GM12872 (cell line): ENCODE results near the gene DUSP22.

Experiments used
- TF ChIP-seq, protein P1 (sequence below): IDR thresholded peaks from 3 replicates; pipeline ENCODE4 v1.5.1; 2011; ENCODE audit warnings: low read depth, mild to moderate bottlenecking, low read length, moderate library complexity; ENCODE audit not compliant: insufficient read depth

The DUSP22 gene

GRCh38 chr6:357791-358341 is 65.6 kb downstream of the DUSP22 start:
- TF ChIP-seq, protein P1, sequence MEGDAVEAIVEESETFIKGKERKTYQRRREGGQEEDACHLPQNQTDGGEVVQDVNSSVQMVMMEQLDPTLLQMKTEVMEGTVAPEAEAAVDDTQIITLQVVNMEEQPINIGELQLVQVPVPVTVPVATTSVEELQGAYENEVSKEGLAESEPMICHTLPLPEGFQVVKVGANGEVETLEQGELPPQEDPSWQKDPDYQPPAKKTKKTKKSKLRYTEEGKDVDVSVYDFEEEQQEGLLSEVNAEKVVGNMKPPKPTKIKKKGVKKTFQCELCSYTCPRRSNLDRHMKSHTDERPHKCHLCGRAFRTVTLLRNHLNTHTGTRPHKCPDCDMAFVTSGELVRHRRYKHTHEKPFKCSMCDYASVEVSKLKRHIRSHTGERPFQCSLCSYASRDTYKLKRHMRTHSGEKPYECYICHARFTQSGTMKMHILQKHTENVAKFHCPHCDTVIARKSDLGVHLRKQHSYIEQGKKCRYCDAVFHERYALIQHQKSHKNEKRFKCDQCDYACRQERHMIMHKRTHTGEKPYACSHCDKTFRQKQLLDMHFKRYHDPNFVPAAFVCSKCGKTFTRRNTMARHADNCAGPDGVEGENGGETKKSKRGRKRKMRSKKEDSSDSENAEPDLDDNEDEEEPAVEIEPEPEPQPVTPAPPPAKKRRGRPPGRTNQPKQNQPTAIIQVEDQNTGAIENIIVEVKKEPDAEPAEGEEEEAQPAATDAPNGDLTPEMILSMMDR, result no peak

GRCh38 chr6:358432-358831 is 66.1 kb downstream of the DUSP22 start:
- TF ChIP-seq, protein P1, result no peak

- TF ChIP-seq, protein P1, result no peak
Measured at GRCh38 chr6:358847-359246, 66.6 kb downstream of the DUSP22 start.

DNA sequence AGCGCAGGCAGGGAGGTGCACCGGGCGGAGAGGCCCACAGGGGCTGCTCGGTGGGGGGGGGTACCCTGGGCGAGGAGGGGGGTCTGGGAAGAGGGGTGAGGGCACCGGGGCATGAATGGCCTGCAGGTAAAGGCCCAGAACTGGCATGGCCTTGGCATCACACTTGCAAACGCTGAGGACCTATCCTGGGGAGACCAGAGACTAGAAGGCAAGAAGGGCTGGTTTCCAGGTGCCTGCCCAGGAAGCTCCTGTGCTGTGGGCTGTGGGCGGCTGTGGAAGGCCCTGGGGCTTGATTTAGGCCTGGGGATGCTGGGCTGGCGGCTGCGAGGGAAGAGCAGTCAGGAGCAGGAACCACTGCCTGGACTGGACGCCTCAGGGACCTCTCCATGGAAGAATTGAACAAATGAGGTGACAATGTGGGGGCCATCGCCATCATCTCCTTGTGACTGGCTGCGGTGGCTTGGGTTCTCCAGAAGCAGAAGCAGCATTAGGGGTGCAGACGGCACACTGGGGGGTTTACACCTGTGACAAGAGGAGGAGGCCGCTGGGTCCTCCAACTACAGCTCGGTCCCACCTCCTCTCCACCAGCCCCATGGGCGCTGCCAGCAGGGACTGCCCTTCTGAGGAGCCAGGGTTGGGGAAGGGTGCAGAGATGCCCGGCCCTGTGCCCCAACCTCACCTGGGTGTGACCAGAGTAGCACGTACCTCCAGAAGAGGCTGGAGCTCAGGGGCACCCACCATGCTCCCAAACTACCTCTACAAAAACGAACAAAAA is 67.2 kb downstream of the DUSP22 start:
- TF ChIP-seq, protein P1, result no peak

DNA sequence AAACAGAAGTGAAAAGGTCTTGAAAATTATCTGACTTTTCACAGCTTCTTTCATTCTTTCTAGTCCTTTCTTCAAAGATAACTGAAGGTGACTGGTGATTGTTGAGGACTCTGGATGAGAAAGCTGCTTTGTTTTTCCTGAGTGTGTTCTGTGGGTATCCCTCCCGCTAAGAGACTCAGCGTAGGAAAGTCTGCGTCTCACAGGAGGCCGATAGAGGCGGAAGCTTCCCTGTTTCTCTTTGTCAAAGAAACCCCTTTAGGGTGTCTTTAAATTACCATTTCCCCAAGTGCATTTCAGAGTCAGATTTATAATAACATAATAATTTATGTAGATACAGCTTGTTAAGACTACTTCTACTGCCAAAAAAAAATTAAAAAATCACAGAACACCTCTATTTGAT is 68.1 kb downstream of the DUSP22 start:
- TF ChIP-seq, protein P1, result no peak

GRCh38 chr6:360764-361373 is 68.6 kb downstream of the DUSP22 start:
- TF ChIP-seq, protein P1, result no peak

DNA sequence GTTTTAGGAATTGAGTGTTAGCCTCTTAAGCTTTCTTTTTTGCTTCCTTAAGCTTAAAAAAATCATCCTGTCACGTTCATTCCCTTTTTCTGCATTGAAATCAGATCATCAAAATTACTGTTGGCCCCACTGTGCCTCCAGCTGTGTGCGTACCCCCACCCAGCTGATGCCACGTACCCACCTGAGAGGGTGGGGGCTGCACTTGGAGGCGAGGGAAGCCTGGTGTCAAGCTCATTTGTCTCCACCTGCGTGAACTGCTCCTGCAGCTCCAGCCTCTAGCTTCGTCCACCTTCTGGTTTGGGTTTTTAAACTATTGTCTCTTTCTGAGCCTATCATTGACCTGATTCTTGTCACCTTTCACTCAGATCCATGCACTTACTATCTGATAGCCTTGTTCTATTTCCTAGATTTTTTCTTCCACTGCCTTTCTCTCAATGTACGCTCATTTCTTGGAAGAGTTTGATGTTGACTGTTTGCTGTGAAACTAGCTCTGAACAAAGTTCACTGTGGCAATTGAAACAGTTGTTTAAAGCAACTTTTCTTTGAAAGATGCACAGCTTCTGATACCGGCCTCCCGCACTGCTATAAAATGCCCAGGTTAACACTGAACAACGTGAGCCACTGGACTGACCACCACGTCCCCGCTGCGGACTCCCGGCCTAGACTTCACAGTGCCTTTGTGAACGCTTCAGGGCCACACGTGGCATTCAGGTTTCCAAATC is 69.3 kb downstream of the DUSP22 start:
- TF ChIP-seq, protein P1, result no peak
